Keratinocyte (primary cell): ENCODE data around the gene MVP. TPM values are rescaled to one million over a fixed set of nuclear protein-coding genes. Genes with fewer than 3 reads are reported as not detected.

Experiments
- DNase-seq: peaks from one replicate; pipeline ENCODE4 v3.0.0-alpha.2; 2011; ENCODE audit warnings: low read depth, missing footprints, low spot score
- FAIRE-seq: peaks from 2 replicates; lab custom pipeline; 2011; peaks lifted over from hg19 to GRCh38; lab: Jason Lieb, UNC
- H2AFZ ChIP-seq: 2 replicates; pipeline ENCODE4 v1.6.0; 2012; ENCODE audit warnings: low read length, control low read depth, inconsistent platforms; ENCODE audit not compliant: control insufficient read depth
- H3K27ac ChIP-seq: 2 replicates; pipeline ENCODE4 v1.5.1; 2011; ENCODE audit warnings: low read length; ENCODE audit not compliant: control insufficient read depth, insufficient read depth
- H3K27me3 ChIP-seq: 3 replicates; pipeline ENCODE4 v1.6.0; 2011; ENCODE audit warnings: low read length; ENCODE audit not compliant: control insufficient read depth, insufficient read depth; ENCODE audit errors: extremely low read depth
- H3K36me3 ChIP-seq, 2 experiments: 2 replicates in 1 of 2; 3 replicates in 1 of 2; pipeline ENCODE4 v1.5.1; 2011; ENCODE audit warnings: low read length in 2 of 2, mild to moderate bottlenecking in 1 of 2; ENCODE audit not compliant: control insufficient read depth in 2 of 2, insufficient read depth in 2 of 2; ENCODE audit errors: extremely low read depth in 1 of 2
- H3K4me1 ChIP-seq: 3 replicates; pipeline ENCODE4 v1.5.1; 2011; ENCODE audit warnings: low read length; ENCODE audit not compliant: control insufficient read depth, insufficient read depth; ENCODE audit errors: extremely low read depth
- H3K4me2 ChIP-seq: 3 replicates; pipeline ENCODE4 v1.6.0; 2011; ENCODE audit warnings: low read depth, low read length; ENCODE audit not compliant: control insufficient read depth, insufficient read depth; ENCODE audit errors: extremely low read depth
- H3K4me3 ChIP-seq, 3 experiments: fragments of 200-600 bp in 1 of 3; sonication (generic) in 1 of 3; 2 replicates in 2 of 3; 3 replicates in 1 of 3; pipeline ENCODE4 v1.5.1; 2011 to 2016; ENCODE audit warnings: low read length in 3 of 3, mild to moderate bottlenecking in 3 of 3, control low read depth in 2 of 3, inconsistent platforms in 1 of 3, low read depth in 1 of 3, mixed read lengths in 1 of 3, mixed run types in 1 of 3, moderate library complexity in 1 of 3; ENCODE audit not compliant: control insufficient read depth in 2 of 3, insufficient read depth in 2 of 3; ENCODE audit errors: extremely low read depth in 1 of 3
- H3K79me2 ChIP-seq: 2 replicates; pipeline ENCODE4 v1.6.0; 2012; ENCODE audit warnings: low read length; ENCODE audit not compliant: control insufficient read depth, insufficient read depth
- H3K9ac ChIP-seq: 3 replicates; pipeline ENCODE4 v1.6.0; 2011; ENCODE audit warnings: low read length; ENCODE audit not compliant: control insufficient read depth, insufficient read depth; ENCODE audit errors: extremely low read depth
- H3K9me1 ChIP-seq: 3 replicates; pipeline ENCODE4 v1.6.0; 2011; ENCODE audit warnings: low read length; ENCODE audit not compliant: control insufficient read depth, insufficient read depth; ENCODE audit errors: extremely low read depth
- H3K9me3 ChIP-seq: 2 replicates; pipeline ENCODE4 v1.5.1; 2012; ENCODE audit warnings: low read depth, low read length; ENCODE audit not compliant: control insufficient read depth
- H4K20me1 ChIP-seq: 3 replicates; pipeline ENCODE4 v1.6.0; 2011; ENCODE audit warnings: low read length; ENCODE audit not compliant: control insufficient read depth, insufficient read depth; ENCODE audit errors: extremely low read depth
- EZH2 ChIP-seq: IDR thresholded peaks from one replicate; pipeline ENCODE4 v1.6.1; 2012; ENCODE audit warnings: inconsistent platforms, mild to moderate bottlenecking, low read length, moderate library complexity
- dilution Hi-C: fragments of 300-500 bp; cut with MboI; formaldehyde crosslinking; loops from one replicate; pipeline ENCODE4 v1.7.0; 2020; ENCODE audit warnings: low sequenced_read_pairs; ENCODE audit not compliant: extremely low pct_ligation_motif_present
- polyA plus RNA-seq, 5 experiments: library from polyadenylated mRNA; depleted of rRNA in 3 of 5; stranded (reverse) in 3 of 5; stranded (forward) in 1 of 5; unstranded in 1 of 5; fragments of >200 nt; gene quantifications; 1 replicate in 1 of 5; 2 replicates in 3 of 5; 3 replicates in 1 of 5; pipeline versions ENCODE4 v1.2.1 to v1.2.3, GENCODE V29; 2011 to 2012; ENCODE audit warnings: missing spikeins in 2 of 5, low read depth in 1 of 5, low replicate concordance in 1 of 5
- TF ChIP-seq, protein P1 (sequence below), 3 experiments: IDR thresholded peaks in 1 of 3; conservative IDR thresholded peaks in 1 of 3; optimal IDR thresholded peaks in 1 of 3; 2 replicates in 2 of 3; 3 replicates in 1 of 3; pipeline versions ENCODE3 to v1.5.1; 2011; ENCODE audit warnings: low read length in 3 of 3, mild to moderate bottlenecking in 3 of 3, moderate library complexity in 2 of 3, control low read depth in 1 of 3, inconsistent platforms in 1 of 3; ENCODE audit not compliant: insufficient read depth in 2 of 3; ENCODE audit errors: extremely low read depth in 1 of 3

The MVP gene
- polyA plus RNA-seq, 1 donor (not counting 4 experiments of a cell fraction or from before 2014, with no cell fraction given): 148 TPM

DNA sequence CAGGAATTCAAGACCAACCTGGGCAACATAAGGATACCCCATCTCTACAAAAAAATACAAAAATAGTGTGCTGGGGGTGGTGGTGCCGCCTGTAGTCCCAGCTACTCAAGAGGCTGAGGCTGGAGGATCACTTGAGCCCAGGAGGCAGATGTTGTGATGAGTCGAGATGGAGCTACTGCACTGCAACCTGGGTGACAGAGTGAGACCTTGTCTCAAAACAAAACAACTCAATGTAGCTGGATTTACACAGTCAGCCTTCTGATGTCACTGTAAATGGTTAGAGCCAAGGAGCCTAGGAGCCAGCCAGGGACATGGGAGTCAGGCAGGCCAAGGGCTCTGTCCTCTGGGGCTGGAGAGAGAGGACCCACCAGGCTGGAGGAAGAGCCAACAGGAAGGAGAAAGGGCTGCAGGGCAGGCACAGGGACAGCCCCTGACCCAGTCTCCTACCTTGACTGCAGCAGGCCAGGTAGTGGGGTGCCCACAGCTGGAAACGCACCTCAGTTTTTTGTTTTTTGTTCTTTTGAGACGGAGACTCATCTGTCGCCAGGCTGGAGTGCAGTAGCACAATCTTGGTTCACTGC lies 34.3 kb downstream of the MVP start:
- no peak for DNase-seq
- peaks cover 2 to 9% of the 10 kb centered on the region in 2 experiments for H3K36me3 ChIP-seq
- dilution Hi-C loops: no loop called here
- H4K20me1 ChIP-seq: no peaks in the 10 kb centered on the region
- no peak overlapping the region for H2AFZ ChIP-seq
- H3K9me1 ChIP-seq: peaks cover 2% of the 10 kb centered on the region
- H3K27ac ChIP-seq: no peak overlapping the region
- TF ChIP-seq EZH2: no peak
- TF ChIP-seq, protein P1, sequence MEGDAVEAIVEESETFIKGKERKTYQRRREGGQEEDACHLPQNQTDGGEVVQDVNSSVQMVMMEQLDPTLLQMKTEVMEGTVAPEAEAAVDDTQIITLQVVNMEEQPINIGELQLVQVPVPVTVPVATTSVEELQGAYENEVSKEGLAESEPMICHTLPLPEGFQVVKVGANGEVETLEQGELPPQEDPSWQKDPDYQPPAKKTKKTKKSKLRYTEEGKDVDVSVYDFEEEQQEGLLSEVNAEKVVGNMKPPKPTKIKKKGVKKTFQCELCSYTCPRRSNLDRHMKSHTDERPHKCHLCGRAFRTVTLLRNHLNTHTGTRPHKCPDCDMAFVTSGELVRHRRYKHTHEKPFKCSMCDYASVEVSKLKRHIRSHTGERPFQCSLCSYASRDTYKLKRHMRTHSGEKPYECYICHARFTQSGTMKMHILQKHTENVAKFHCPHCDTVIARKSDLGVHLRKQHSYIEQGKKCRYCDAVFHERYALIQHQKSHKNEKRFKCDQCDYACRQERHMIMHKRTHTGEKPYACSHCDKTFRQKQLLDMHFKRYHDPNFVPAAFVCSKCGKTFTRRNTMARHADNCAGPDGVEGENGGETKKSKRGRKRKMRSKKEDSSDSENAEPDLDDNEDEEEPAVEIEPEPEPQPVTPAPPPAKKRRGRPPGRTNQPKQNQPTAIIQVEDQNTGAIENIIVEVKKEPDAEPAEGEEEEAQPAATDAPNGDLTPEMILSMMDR (optimal IDR thresholded peaks at IDR 0.05 in 1 of 3, IDR thresholded peaks at IDR 0.05 in 1 of 3, conservative IDR thresholded peaks at IDR 0.05 in 1 of 3; ENCODE audit: extremely low read depth in 1 of 3, insufficient read depth in 2 of 3, low read length in 3 of 3): no peak
- no peaks in the 10 kb centered on the region for H3K4me1 ChIP-seq
- H3K27me3 ChIP-seq: no peaks in the 10 kb centered on the region
- H3K9me3 ChIP-seq: no peaks in the 10 kb centered on the region
- H3K9ac ChIP-seq: no peak overlapping the region
- no peaks in the 10 kb centered on the region for H3K79me2 ChIP-seq
- FAIRE-seq: no peak
- H3K4me2 ChIP-seq: no peak overlapping the region
- H3K4me3 ChIP-seq: no peak overlapping the region

DNA sequence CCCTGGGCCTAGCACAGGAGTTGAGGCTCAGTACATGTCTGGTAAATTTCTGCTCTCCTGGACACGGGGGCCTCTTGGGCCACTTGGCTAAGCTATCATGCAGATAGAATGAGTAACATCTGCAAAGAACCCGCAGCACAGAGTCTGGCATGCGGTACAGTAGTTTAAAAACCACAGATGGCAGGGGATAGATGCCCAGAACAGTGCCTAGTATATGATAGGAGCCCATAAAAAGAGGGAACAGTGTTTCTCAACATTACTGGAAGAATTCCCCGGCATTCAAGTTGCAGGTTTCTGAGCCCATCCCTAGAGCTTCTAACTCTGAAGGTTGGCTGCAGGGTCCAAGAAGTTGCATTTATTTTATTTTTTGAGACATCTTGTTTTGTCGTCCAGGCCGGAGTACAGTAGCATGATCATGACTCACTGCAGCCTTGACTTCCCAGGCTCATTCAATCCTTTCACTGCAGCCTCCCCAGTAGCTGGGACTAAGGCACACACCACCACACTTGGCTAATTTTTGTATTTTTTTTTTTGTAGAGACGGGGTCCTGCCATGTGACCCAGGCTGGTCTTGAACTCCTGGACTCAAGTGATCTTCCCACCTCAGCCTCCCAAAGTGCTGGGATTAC lies 37.0 kb downstream of the MVP start:
- H3K9ac ChIP-seq: no peak overlapping the region
- dilution Hi-C loops: no loop called here
- FAIRE-seq (no peak), DNase-seq (no peak)
- H3K4me2 ChIP-seq: no peak overlapping the region
- peaks cover 4% of the 10 kb centered on the region for H3K79me2 ChIP-seq
- peaks cover 9 to 13% of the 10 kb centered on the region in 2 experiments for H3K36me3 ChIP-seq
- peaks cover 4% of the 10 kb centered on the region for H3K4me1 ChIP-seq
- H4K20me1 ChIP-seq: no peaks in the 10 kb centered on the region
- TF ChIP-seq, protein P1 (optimal IDR thresholded peaks at IDR 0.05 in 1 of 3, IDR thresholded peaks at IDR 0.05 in 1 of 3, conservative IDR thresholded peaks at IDR 0.05 in 1 of 3; ENCODE audit: extremely low read depth in 1 of 3, insufficient read depth in 2 of 3, low read length in 3 of 3): no peak
- TF ChIP-seq EZH2: no peak
- H3K9me1 ChIP-seq: peaks cover 2% of the 10 kb centered on the region
- no peak overlapping the region for H3K4me3 ChIP-seq
- H2AFZ ChIP-seq: no peak overlapping the region
- no peaks in the 10 kb centered on the region for H3K27me3 ChIP-seq
- H3K27ac ChIP-seq: no peak overlapping the region
- H3K9me3 ChIP-seq: no peaks in the 10 kb centered on the region
